ENCODE measurements around the gene DOCK4.

The DOCK4 gene

GRCh38 chr7:111836592-111836991, 369.6 kb downstream of the DOCK4 start:
- DNase-seq = no peak

- no peak for DNase-seq
Measured at GRCh38 chr7:111835066-111835465, 371.1 kb downstream of the DOCK4 start.

- no peak for DNase-seq
Measured at GRCh38 chr7:111834367-111834766, 371.8 kb downstream of the DOCK4 start.

GRCh38 chr7:111833466-111833865, 372.7 kb downstream of the DOCK4 start:
- DNase-seq = no peak

- DNase-seq = no peak
Measured at GRCh38 chr7:111832174-111832573, 374.0 kb downstream of the DOCK4 start.

- DNase-seq = no peak
Measured at GRCh38 chr7:111829221-111829620, 377.0 kb downstream of the DOCK4 start.

GRCh38 chr7:111827863-111828504, 378.2 kb downstream of the DOCK4 start:
- no peak for DNase-seq

GRCh38 chr7:111825046-111825445, 381.2 kb downstream of the DOCK4 start:
- no peak for DNase-seq

GRCh38 chr7:111823826-111824225, 382.4 kb downstream of the DOCK4 start:
- no peak for DNase-seq

- DNase-seq = no peak
Measured at GRCh38 chr7:111821046-111821445, 385.2 kb downstream of the DOCK4 start.

- no peak for DNase-seq
Measured at GRCh38 chr7:111820621-111821020, 385.6 kb downstream of the DOCK4 start.

- no peak for DNase-seq
Measured at GRCh38 chr7:111820121-111820520, 386.1 kb downstream of the DOCK4 start.

- no peak for DNase-seq
Measured at GRCh38 chr7:111815354-111815753, 390.8 kb downstream of the DOCK4 start.

- no peak for DNase-seq
Measured at GRCh38 chr7:111813306-111813705, 392.9 kb downstream of the DOCK4 start.

GRCh38 chr7:111806232-111806631, 400.0 kb downstream of the DOCK4 start:
- no peak for DNase-seq

GRCh38 chr7:111803015-111803758, 403.0 kb downstream of the DOCK4 start:
- DNase-seq = no peak

GRCh38 chr7:111802194-111802772, 403.9 kb downstream of the DOCK4 start:
- no peak for DNase-seq

- no peak for DNase-seq
Measured at GRCh38 chr7:111801277-111801676, 404.9 kb downstream of the DOCK4 start.

- DNase-seq = no peak
Measured at GRCh38 chr7:111796671-111797070, 409.5 kb downstream of the DOCK4 start.

- DNase-seq = no peak
Measured at GRCh38 chr7:111789870-111790269, 416.3 kb downstream of the DOCK4 start.

GRCh38 chr7:111789048-111789320, 417.2 kb downstream of the DOCK4 start:
- DNase-seq = no peak

GRCh38 chr7:111788286-111789047, 417.7 kb downstream of the DOCK4 start:
- no peak for DNase-seq

- DNase-seq = no peak
Measured at GRCh38 chr7:111787741-111788140, 418.5 kb downstream of the DOCK4 start.

GRCh38 chr7:111787099-111787498, 419.1 kb downstream of the DOCK4 start:
- DNase-seq = no peak
